NCI-H226 (cell line): Measurements from ENCODE around the gene GMEB2.
"Not testable (repeated sequence)": the region's sequence is repeated elsewhere in the genome, so short reads cannot be mapped to it uniquely, and the experiment has no call there.

Experiments
- DNase-seq: peaks from one replicate; pipeline ENCODE4 v3.0.0-alpha.2; 2015

GMEB2 gene

DNA sequence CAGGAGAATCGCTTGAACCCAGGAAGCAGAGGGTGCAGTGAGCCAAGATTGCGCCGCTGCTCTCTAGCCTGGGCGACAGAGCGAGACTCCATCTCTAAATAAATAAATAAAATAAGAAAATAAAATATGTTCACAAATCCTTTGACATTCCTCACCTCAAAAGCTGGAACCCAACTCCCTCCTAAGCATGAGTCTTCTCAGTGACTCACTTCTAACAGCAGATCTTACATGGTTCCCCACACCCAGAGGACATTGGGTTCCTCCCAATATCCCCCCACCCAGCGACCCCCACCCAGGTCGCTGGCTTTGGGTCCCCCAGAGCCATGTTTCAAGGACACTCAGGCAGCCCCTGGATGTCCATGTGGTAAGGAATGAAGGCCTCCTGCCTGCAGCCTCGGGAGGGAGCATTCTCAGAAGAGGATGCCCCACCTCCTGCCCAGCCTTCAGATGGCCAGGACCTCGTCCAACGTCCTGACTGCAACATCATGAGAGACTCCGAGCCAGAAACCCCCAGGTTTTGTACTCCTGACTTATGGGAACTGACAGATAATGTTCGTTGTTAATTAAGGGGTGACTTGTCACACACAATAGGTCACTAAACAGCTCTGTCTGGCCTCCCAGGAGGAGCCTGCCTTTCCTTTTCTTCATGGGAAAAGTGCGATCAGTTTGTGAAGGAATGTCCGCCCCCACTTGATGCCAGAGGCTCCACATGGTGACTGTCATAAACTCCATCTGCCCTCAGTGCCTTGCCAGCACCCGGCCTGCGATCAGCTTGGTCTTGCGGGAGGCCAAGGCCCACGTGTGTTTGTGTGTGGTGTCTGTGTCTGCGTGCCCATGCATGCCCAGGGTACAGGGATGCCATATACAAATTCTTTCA, 10.1 kb upstream of the GMEB2 start:
- DNase-seq, result no peak

DNA sequence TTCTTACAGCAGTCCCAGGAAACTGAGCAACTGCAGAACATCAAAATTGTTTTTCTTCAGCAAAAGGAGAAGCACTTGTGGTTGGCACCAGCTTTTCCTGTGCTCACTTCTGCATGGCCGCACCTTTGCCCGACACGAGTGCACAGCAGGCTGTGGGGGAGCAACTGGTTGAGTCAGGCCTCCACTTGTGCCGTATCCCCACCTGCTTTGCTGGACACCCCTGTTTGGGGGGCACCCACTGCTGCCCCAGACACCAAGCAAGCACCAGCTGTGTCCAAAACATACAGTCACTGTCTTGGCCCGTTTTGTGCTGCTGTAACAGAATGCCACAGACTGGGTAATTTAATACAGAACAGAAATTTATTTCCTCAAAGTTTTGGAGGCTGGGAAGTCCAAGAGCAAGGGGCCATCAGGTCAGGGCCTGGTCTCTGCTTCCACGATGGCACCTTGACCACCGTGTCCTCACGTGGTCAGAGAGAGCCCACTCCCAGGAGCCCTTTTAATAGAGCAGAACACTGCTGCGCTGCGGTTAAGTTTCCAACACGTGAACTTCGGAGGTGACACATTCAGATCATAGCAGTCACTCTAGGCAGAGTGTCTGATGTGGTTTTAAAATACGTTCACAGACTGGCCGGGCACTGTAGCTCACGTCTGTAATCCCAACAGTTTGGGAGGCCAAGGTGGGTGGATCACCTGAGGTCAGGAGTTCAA, 8.7 kb upstream of the GMEB2 start:
- DNase-seq, result no peak

DNA sequence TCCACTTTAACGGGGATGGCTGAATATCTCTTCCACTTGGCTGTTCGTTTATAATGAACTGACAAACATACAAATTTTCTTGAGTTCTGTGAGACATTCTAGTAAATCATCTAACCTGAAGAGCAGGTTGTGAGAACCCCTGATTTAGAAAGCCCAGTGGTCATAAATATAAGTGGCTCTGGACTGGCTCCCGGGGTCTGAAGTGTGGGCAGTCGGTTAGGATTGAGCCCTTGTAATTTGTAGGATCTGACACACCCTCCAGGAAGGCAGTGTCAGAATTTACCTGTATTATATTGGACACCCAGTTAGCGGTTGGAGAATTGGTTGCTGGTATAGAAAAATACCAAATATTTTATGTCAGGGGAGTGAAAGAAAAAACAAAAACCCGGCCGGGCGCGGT, 6.8 kb upstream of the GMEB2 start:
- DNase-seq, result no peak

DNA sequence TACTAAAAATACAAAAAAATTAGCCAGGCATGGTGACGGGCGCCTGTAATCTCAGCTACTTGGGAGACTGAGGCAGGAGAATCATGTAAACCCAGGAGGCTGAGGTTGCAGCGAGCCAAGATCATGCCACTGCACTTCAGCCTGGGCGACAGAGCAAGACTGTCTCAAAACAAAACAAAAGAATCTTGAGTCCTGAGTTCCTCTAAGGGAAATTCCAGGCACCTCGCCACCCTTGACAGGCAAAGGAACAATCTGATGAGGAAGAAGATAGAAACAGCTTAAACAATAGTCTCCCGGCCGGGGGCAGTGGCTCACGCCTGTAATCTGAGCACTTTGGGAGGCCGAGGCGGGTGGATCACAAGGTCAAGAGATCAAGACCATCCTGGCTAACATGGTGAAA, 4.5 kb upstream of the GMEB2 start:
- not testable (repeated sequence) for DNase-seq

DNA sequence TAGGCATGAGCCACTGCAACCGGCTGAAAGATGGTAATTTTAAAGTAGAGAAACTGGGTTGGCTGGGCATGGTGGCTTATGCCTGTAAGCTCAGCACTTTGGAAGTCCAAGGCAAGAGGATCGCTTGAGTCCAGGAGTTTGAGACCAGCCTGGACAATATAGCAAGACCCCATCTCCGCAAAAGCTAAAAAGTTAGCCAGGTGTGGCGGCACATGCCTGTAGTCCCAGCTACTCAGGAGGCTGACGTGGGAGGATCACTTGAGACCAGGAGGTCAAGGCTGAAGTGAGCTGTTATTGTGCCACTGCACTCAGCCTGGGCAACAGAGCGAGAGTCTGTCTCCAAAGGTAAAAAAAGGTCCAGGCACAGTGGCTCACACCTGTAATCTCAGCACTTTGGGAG, 4.1 kb upstream of the GMEB2 start:
- DNase-seq, result not testable (repeated sequence)

DNA sequence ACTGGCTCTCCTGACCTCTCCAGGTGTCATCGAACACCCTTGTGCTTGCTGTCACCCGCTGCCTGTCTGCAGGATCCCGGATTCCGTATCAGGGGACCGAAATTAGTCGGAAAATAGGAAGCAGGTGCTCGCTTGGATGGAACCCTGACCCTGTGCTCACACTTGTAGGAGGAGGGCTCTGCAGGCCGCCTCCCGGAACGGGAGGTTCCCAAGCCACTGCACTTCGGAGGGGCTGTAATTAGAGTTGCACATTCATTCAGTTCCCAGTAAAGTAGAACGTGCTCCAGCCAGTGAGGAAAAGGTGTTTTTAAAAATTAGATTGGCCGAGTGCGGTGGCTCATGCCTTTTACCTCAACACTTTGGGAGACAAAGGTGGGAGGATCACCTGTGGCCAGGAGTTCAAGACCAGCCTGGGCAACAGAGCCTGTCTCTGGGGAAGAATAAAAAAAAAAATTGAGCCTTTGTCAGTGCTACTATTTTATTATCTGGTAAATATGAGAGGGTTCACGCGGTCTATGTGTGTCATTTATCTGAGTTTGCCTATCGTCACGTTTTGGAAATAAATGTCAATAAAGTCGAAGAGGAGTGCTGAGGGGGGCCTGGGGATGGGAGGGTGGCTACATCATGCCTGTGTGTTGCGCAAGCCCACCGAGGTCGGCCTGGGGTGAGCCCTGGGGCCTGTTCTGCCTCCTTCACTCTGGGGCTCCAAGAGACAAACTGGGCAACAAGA, 1.5 kb upstream of the GMEB2 start:
- DNase-seq, result peak; percentile 84

DNA sequence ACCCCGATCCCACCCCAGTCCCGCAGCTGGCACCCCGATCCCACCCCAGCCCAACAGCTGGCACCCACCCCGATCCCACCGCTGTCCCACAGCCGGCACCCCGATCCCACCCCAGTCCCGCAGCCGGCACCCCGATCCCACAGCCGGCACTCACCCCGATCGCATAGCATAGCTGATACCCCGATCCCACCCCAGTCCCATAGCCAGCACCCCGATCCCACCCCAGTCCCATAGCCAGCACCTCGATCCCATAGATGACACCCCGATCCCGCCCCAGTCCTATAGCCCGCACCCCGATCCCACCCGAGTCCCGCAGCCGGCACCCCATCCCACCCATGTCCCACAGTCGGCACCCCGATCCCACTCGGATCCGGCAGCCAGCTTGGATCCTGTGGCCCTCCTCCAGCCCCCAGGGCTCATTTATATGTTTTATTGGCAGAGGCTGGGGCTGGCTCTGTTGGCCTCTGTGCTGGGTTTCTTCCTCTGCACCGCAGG, 897 bp upstream of the GMEB2 start:
- no peak for DNase-seq

DNA sequence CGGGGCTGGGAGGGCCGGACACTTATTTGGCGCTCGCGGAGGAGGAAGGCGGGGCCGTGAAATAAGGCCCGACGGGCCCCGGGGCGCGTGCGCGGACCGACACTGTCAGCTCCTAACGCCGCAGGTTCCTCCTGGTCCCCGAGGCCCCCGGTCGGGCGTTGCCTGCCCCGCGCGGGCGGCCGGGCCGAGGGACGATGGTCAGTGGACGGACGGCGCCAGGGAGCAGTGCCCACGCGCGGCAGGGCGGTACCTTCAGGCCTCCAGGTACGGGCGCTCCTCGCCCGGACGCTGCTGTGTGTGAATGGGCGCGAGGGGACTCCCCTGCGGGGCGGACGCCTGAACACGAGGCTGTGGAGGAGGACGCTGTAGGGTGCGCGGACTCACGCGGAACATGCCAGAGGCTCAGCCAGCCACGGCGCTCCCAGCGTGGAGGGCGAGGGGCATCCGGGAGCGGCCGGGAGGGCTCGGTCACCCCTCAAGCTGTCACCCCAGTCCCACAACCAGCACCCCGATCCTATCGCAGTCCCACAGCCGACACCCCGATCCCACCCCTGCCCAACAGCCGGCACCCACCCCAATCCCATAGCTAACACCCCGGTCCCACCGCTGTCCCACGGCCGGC, 339 bp upstream of the GMEB2 start:
- DNase-seq, result peak; percentile 82

DNA sequence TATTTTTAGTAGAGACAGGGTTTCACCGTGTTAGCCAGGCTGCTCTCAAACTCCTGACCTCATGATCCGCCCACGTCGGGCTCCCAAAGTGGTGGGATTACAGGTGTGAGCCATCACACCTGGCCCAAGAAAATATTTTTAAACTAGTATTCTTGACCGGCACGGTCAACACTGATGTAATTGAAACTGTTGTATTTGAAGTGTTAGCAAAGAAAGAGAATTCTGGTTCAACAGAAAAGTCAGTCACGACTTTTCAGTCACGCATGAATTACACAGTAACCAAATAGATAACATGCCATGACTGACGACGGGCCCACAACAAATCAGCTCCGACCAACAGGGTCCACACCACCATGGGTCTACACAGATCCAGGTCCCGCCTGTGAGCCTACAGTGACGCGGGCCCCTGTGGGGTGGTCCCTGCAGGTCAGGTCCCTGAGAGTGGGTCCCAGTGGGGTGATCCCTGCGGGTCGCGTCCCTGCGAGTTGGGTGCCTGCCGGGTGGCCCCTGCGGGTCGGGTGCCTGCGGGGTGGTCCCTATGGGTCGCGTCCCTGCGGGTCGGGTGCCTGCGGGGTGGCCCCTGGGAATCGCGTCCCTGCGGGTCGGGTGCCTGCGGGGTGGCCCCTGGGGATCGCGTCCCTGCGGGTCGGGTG, 1.0 kb downstream of the GMEB2 start:
- no peak for DNase-seq

DNA sequence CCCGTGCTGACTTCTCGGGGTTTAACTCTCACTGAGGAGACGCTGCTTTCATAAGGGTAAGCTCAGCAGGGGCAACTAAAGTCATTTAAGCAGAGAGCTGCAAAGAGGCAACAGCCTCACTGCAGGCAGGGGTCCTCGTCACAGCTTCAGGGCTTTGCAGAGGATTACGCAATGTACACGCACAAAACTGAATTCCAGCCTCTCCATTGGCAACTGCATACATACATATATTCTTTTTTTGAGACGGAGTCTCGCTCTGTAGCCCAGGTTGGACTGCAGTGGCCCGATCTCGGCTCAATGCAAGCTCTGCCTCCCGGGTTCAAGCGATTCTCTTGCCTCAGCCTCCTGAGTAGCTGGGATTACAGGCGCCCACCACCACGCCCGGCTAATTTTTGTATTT, 2.4 kb downstream of the GMEB2 start:
- DNase-seq, result no peak

DNA sequence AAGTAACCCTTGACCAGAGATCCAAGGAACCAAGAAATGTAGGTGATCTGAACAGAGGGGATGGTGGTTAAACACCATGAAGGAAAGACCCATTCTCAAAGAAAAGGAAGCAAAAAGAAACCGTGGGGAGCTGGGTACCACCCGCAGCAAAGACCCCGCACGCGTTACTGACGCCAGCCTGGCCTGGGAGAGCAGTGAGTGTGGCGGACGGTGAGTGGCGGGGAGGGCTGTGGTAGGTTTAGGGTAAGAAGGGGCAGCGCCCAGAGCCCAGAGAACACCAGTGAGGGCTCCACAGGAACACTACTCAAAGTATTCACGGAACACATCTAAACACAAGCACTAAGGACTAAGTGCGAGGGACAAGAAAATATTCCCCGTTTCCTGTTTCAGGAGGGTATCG, 4.2 kb downstream of the GMEB2 start:
- no peak for DNase-seq

DNA sequence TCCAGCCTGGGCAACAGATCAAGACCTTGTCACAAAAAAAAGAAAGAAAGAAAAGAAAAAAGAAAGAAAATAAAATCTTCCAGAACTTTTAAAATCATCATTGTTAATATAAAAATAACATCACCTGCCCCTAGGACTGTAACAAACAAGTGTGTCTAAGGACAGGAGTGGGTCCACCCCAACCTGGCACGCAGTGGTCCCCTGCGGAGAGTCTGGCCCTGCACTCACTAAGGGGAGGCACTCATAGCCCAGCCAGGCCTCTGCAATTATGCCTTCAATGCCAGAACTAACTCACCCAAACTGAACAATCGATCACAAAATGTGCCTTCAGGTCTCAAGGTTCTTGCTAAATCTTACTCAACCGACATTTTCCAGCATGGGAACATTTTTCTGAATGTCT, 4.8 kb downstream of the GMEB2 start:
- DNase-seq, result no peak

DNA sequence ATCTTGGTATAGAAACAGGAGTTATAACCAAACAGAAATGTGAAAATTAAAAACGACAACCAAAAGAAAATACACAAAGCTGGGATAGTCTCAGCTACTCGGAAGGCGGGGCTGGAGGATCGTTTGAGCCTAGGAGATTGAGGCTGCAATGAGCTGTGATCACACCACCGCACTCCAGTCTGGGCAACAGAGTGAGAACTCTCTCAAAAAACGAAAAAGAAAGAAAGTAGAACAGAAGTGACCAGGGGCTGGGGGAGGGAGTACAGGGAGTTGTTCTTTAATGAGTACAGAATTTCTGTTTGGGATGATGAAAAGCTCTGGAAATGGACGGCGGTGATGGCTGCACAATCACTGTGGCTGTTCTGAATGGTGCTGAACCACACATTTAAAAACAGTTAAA, 5.9 kb downstream of the GMEB2 start:
- DNase-seq, result no peak

DNA sequence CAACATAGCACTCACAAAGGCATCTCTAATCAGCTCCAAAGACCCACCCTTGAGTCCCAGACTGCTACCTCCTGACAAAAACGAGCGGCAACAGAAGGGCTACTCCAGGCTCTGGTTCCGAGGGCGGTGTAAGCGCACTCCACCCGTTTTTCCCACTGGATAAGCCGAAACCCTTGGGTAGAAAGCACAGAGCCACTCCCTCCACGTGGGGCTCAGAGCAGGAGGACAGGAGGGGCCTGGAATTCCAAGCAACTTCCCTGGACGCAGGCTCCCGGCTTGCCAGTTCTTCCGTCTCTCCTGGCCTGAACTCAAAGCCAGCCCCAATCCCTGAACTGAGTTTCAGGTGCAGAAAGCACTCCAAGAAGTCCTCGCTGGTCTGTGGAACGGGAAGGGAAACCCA, 7.4 kb downstream of the GMEB2 start:
- DNase-seq, result no peak

DNA sequence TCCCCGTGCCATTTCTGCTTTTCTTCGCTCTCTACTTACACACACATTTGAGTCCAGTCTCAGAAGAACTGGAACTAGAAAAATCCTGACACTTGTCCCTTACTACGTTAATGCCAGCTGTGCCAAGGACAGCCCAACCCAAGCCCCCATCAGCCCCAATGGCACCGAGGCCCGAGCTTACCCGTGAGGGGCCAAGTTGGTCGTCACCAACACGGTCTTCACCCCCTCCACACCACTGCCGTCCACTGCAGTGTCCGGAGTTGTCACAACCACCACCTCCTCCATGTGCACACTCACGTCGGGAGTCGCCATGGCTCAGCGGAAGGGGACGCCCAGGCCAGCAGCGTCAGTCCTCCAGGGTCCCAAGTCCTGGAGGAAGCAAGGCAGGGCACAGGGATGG, 7.8 kb downstream of the GMEB2 start:
- DNase-seq, result no peak

DNA sequence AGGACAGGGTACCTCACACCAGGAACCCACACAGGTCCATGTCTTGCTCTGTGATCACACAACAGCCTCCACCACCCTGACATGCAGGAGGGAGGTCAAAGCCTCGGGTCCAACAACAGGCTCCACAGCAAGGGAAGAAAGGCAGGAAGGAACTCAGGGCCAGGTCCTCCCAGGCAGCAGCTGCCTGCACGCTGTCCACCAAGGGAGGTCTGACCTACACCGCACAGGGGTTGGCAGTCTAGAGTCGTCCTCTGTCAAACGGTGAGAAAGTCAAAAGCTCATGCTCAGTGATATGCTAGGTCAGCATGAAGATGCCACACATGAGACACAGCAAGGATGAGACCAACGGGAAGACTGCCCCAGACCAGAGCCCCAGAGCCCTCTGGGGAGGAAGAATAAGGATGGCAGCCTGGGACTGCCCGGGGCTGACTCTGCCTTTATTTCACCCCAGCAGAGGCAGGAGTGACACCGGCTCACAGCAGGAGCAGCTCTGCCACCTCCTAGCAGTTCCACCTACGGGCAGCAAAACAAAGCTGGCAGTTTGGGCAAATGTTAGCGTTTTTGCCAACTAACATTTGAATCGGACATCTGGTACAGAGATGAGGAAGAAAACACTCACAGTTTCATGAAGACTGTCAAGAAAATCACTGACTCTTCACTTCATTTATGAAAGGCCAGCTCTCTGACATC, 8.5 kb downstream of the GMEB2 start:
- DNase-seq, result no peak

DNA sequence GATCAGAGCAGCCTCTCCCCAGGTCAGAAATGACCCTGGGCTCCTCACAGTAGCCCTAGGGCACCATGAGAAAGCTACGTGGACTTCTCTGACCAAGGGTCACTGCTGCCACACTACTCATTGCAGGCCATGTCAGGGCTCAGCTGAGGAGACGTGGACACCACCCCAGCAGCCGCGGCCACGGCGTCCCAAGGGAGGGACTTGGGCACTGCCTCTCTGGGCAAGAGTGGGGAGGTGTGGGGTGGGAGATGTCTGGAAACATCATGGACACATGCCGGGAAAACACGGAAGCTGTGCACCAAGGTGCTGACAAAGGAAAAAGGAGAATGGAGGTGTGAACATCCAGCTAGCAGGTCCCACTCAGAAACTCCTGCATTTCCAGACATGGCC, 9.0 kb downstream of the GMEB2 start:
- DNase-seq, result no peak

DNA sequence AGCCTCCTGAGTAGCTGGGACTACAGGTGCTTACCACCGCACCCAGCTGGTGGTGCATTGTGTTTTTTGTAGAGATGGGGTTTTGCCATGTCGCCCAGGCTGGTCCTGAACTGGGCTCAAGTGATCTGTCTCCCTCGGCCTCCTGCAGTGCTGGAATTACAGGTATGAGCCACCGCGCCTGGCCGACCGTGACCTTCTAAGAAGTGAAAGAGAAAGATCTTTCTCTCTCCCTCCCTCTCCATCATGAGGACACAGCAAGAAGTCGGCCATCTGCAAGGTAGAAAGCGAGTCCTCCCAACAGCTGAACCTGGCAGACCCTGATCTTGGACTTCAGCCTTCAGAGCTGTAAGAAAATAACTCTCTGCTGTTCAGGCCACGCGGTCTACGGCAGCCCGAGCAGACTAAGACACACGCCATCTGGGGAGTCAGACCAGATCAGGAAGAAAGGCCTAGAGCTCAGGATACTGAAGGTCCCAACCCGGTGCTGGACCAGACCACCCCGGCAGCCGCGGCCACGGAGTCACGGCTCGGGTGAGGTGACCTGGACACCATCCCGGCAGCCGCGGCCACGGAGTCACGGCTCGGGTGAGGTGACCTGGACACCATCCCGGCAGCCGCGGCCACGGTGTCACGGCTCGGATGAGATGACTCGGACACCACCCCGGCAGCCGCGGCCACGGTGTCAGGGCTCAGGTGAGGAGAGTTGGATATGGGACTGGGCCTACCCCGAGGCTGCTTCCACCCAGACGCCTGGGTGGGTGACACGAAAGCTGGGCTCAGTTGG, 9.6 kb downstream of the GMEB2 start:
- DNase-seq, result no peak

DNA sequence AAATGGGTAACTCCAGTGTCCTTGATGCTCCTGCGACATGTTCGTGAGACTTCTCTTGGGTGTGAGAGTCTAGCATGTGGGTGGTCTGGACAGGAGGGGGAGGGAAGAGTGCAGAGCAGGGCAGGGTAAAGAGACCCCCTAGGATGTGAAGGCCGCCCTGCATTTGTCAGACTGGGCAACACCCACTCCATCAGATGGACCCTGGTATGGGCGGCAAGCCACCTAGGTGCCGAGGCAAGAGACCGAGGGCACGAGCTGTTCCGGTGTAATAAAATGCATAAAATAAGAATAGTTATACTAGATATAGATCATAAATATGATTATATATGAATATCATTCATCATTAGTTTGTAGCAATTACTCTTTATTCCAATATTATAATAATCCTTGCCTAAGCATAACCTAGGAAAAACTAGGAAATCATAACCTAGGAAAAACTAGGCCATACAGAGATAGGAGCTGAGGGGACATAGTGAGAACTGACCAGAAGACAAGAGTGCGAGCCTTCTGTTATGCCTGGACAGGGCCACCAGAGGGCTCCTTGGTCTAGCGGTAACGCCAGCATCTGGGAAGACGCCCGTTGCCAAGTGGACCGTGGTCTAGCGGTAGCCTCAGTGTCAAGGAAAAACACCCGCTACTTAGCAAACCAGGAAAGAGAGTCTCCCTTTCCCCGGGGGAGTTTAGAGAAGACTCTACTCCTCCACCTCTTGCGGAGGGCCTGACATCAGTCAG, 12.9 kb downstream of the GMEB2 start:
- not testable (repeated sequence) for DNase-seq

DNA sequence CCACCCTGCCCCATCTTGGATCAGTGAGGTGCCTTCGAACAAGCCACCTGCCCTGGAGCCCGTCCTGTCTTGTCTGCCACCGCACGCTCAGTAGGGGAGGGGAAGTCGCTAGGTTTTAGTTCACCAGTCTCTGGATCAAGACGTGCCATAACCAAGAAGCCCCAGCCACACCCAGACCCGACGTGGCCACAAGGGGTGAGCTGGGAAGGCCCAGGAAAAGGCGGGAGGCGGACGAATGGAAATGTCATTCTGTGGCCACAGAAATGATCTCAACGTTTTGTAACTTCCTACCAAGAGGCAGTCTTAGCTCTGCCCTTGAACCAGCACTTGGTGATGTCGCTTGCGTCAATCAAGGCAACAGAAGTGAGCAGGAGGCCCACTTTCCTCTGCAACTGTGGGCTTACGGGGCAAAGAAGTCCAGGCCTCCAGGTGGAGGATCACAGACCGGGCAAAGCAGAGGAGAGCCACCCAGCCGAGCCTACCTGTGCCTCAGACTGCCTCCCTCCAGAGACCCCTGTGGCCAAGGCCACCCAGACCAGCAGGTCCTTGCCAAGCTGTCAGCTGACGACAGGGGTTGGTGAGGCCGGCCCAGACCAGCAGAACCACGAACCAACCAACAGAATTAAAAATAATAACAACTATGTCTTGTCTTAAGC, 14.5 kb downstream of the GMEB2 start:
- DNase-seq, result no peak
